Mesenchymal stem cell (in vitro differentiated cells and primary cell): ENCODE measurements around the gene ZNF512B.

ENCODE experiments used
- DNase-seq: peaks from one replicate; pipeline ENCODE4 v3.0.0-alpha.2; 2013
- H2AFZ ChIP-seq: one replicate; pipeline ENCODE4 v1.6.1; 2013; ENCODE audit warnings: low read depth, mild to moderate bottlenecking, control low read depth, inconsistent platforms, low read length, moderate library complexity
- H2AK5ac ChIP-seq: 2 replicates; pipeline ENCODE4 v1.6.1; 2013; ENCODE audit warnings: low read length, moderate library complexity, mild to moderate bottlenecking, inconsistent platforms; ENCODE audit not compliant: severe bottlenecking
- H2BK120ac ChIP-seq: one replicate; pipeline ENCODE4 v1.6.1; 2013; ENCODE audit warnings: low read depth, mild to moderate bottlenecking, inconsistent platforms, low read length, moderate library complexity
- H2BK12ac ChIP-seq, 2 experiments: one replicate each; pipeline ENCODE4 v1.6.1; 2013; ENCODE audit warnings: inconsistent platforms in 2 of 2, low read length in 2 of 2, mild to moderate bottlenecking in 2 of 2, moderate library complexity in 2 of 2, control low read depth in 1 of 2
- H2BK15ac ChIP-seq: one replicate; pipeline ENCODE4 v1.6.1; 2013; ENCODE audit warnings: mild to moderate bottlenecking, low read depth, inconsistent platforms; ENCODE audit not compliant: poor library complexity, severe bottlenecking
- H2BK5ac ChIP-seq: 2 replicates; pipeline ENCODE4 v1.6.1; 2013; ENCODE audit warnings: low read depth, mild to moderate bottlenecking, low read length, control low read depth, inconsistent platforms; ENCODE audit not compliant: poor library complexity, severe bottlenecking
- H3K14ac ChIP-seq, 2 experiments: one replicate each; pipeline ENCODE4 v1.6.1; 2013; ENCODE audit warnings: inconsistent platforms in 2 of 2, low read length in 2 of 2, control low read depth in 1 of 2, mild to moderate bottlenecking in 1 of 2, moderate library complexity in 1 of 2
- H3K18ac ChIP-seq, 2 experiments: one replicate each; pipeline ENCODE4 v1.6.1; 2013; ENCODE audit warnings: inconsistent platforms in 2 of 2, low read length in 2 of 2, control low read depth in 1 of 2, low read depth in 1 of 2, mild to moderate bottlenecking in 1 of 2
- H3K23ac ChIP-seq, 2 experiments: one replicate each; pipeline ENCODE4 v1.6.1; 2013; ENCODE audit warnings: inconsistent platforms in 2 of 2, low read length in 2 of 2, mild to moderate bottlenecking in 2 of 2, moderate library complexity in 2 of 2, control low read depth in 1 of 2
- H3K27ac ChIP-seq: 2 replicates; pipeline ENCODE4 v1.5.1; 2013; ENCODE audit warnings: mild to moderate bottlenecking, moderate library complexity, low read length, control low read depth, inconsistent platforms; ENCODE audit not compliant: poor library complexity, severe bottlenecking
- H3K27me3 ChIP-seq, 2 experiments: 2 replicates each; pipeline versions ENCODE4 v1.6.1 to v1.7.0; 2013; ENCODE audit warnings: low read length in 2 of 2, mild to moderate bottlenecking in 2 of 2, moderate library complexity in 2 of 2, control low read depth in 1 of 2, inconsistent platforms in 1 of 2; ENCODE audit not compliant: control insufficient read depth in 1 of 2, insufficient read depth in 1 of 2
- H3K36me3 ChIP-seq, 2 experiments: 2 replicates each; pipeline versions ENCODE4 v1.6.1 to v1.7.0; 2013; ENCODE audit warnings: low read length in 2 of 2, control low read depth in 1 of 2, inconsistent platforms in 1 of 2, low read depth in 1 of 2, mild to moderate bottlenecking in 1 of 2; ENCODE audit not compliant: insufficient read depth in 2 of 2, control insufficient read depth in 1 of 2
- H3K4ac ChIP-seq, 2 experiments: one replicate each; pipeline ENCODE4 v1.6.1; 2013; ENCODE audit warnings: inconsistent platforms in 2 of 2, low read length in 2 of 2, mild to moderate bottlenecking in 2 of 2, moderate library complexity in 2 of 2, control low read depth in 1 of 2, low read depth in 1 of 2
- H3K4me1 ChIP-seq: 2 replicates; pipeline ENCODE4 v1.6.1; 2013; ENCODE audit warnings: low read depth, low read length, control low read depth; ENCODE audit not compliant: control insufficient read depth, insufficient read depth
- H3K4me2 ChIP-seq: 2 replicates; pipeline ENCODE4 v1.6.1; 2013; ENCODE audit warnings: low read length, mild to moderate bottlenecking, inconsistent platforms; ENCODE audit not compliant: poor library complexity, severe bottlenecking
- H3K4me3 ChIP-seq, 2 experiments: 2 replicates each; pipeline versions ENCODE4 v1.5.1 to v1.7.0; 2013; ENCODE audit warnings: low read length in 2 of 2, mild to moderate bottlenecking in 2 of 2, control low read depth in 1 of 2, low read depth in 1 of 2; ENCODE audit not compliant: insufficient read depth in 1 of 2
- H3K79me1 ChIP-seq: replicated peaks from 2 replicates; pipeline ENCODE4 v1.6.1; 2013; ENCODE audit warnings: mild to moderate bottlenecking, control low read depth, low read length, inconsistent platforms; ENCODE audit not compliant: poor library complexity, severe bottlenecking
- H3K9ac ChIP-seq: 2 replicates; pipeline ENCODE4 v1.7.0; 2013; ENCODE audit warnings: mild to moderate bottlenecking, low read length, moderate library complexity
- H3K9me3 ChIP-seq: 2 replicates; pipeline ENCODE4 v1.7.0; 2013; ENCODE audit warnings: mild to moderate bottlenecking, low read length; ENCODE audit not compliant: control insufficient read depth
- H4K8ac ChIP-seq: one replicate; pipeline ENCODE4 v1.6.1; 2013; ENCODE audit warnings: inconsistent platforms, mild to moderate bottlenecking, low read length, moderate library complexity
- H4K91ac ChIP-seq: one replicate; pipeline ENCODE4 v1.6.1; 2013; ENCODE audit warnings: mild to moderate bottlenecking, low read length, inconsistent platforms
- WGBS: methylation state at CpG from one replicate; pipeline ENCODE4 v1.1.7; 2013; ENCODE audit warnings: mixed read lengths; 5-methylcytosine and 5-hydroxymethylcytosine counted together

Gene ZNF512B

DNA sequence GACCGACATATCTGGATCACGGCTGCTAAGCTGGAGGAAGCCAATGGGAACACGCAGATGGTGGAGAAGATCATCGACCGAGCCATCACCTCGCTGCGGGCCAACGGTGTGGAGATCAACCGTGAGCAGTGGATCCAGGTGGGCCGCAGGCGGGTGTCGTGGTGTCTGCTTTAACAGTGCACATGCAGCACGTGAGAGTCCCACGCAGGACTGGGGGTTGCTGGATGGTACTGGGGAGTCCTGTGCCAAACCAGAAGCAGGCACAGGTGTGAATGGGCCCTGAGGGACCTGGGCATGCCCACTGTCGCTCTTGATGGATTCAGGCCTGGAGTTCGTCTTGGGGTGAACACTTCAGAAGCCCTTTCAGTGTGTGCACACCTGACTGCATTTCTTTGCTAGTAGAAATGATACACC is 41.6 kb upstream of the ZNF512B start:
- Histone ChIP-seq H3K4me1 (peaks cover 17% of the 10 kb centered on the region), H2AK5ac (no peak overlapping the region), H4K91ac (no peak overlapping the region), H3K4me2 (no peak overlapping the region), H3K9ac (no peak overlapping the region), H3K27ac (no peak overlapping the region), H3K9me3 (no peaks in the 10 kb centered on the region), H4K8ac (no peak overlapping the region), H3K4ac (no peak overlapping the region), H2AFZ (no peak overlapping the region), H3K18ac (no peak overlapping the region), H3K4me3 (no peak overlapping the region), H3K14ac (no peak overlapping the region), H2BK12ac (no peak overlapping the region), H3K23ac (no peak overlapping the region), H2BK15ac (no peak overlapping the region), H3K79me1 (peaks cover 33% of the 10 kb centered on the region), H2BK120ac (no peak overlapping the region), H3K36me3 (peaks cover 62 to 76% of the 10 kb centered on the region in 2 experiments), H2BK5ac (no peak overlapping the region), H3K27me3 (no peaks in the 10 kb centered on the region)
- WGBS: 97% methylated on average over 16 of the region's 16 CpGs
- DNase-seq: no peak

DNA sequence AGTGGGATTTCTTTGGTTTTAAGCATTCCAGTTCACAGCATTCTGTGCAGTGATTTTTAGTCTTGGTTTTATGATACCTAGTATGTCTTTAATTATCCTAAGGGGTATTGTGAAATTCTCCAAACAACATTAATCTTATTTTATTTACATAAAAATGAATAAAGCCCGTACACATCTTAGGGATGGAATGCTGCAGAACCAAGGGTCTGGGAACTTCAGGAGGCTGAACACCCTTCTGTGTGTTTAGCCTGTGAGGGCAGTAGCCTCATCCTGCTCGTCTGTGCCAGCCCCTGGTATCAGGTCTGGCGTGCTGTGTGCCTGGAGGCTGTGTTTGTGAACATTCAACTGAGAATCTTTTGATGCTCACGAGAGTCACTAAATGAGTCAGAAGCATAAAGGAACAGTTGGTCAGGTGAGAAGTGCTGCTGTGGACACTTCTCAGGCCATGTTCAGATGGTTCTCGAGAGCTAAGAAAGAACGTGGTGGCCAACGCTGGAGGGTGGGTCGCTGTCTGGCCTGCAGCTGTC is 41.0 kb upstream of the ZNF512B start:
- Histone ChIP-seq H3K14ac (no peak overlapping the region), H2BK12ac (no peak overlapping the region), H3K23ac (no peak overlapping the region), H4K8ac (no peak overlapping the region), H3K27me3 (no peaks in the 10 kb centered on the region), H2AFZ (no peak overlapping the region), H3K9me3 (no peaks in the 10 kb centered on the region), H3K4me2 (no peak overlapping the region), H3K4me1 (peaks cover 17% of the 10 kb centered on the region), H2BK120ac (no peak overlapping the region), H3K4ac (no peak overlapping the region), H3K18ac (no peak overlapping the region), H3K9ac (no peak overlapping the region), H3K4me3 (no peak overlapping the region), H2AK5ac (no peak overlapping the region), H2BK15ac (no peak overlapping the region), H2BK5ac (no peak overlapping the region), H3K36me3 (peaks cover 63 to 76% of the 10 kb centered on the region in 2 experiments), H3K27ac (no peak overlapping the region), H3K79me1 (peaks cover 34% of the 10 kb centered on the region), H4K91ac (no peak overlapping the region)
- 94% methylated on average over 8 of the region's 8 CpGs for WGBS
- DNase-seq: no peak

DNA sequence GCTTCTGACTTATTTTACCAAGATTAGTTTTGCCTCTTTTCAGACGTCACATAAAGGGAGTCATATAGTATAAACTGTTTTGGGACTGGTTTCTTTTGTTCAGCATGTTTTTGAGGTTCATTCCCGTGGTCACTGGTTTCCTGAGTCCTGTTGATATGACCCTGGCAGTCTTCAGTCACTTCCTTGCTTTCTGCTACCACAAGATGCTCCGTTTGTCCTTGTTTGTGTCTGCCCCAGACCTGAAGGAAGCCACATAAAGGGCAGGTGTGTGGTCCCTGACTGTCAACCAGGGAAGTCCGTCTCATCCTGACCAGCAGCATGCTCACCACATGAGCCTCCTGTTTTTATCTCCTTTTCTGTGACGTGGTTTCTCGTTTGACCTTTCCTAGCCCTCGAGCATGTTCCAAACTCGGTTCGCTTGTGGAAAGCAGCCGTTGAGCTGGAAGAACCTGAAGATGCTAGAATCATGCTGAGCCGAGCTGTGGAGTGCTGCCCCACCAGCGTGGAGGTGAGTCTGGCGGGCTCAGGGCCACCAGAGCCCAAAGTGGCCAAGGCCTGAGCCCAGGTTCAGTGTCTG is 40.2 kb upstream of the ZNF512B start:
- H3K4ac ChIP-seq: no peak overlapping the region

DNA sequence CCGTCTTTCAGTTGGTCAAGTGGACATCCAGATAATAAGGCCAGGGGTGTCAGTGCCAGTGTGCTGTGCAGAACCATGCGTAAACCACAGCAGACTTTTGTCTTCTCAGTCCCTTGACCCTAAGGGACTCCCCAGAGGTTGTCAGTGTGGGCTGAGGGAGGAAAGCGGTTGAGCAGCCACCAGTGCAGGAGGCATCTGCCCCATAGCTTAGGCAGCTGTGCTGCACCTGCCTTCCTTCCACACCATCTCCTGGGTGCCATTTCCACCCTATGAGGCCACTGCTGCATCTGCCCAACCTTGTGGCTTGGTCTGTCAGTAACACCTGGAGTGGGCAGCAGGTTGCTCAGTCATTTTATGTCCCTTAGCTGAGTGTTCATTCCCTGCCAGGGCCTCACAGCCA is 37.2 kb upstream of the ZNF512B start:
- Histone ChIP-seq H2BK5ac (no peak overlapping the region), H2BK12ac (no peak overlapping the region), H3K4ac (no peak overlapping the region), H2AK5ac (no peak overlapping the region), H3K9ac (no peak overlapping the region), H3K36me3 (peaks cover 76 to 80% of the 10 kb centered on the region in 2 experiments), H2AFZ (no peak overlapping the region), H4K91ac (peak overlapping the region; percentile 7), H3K4me3 (no peak overlapping the region), H3K9me3 (no peaks in the 10 kb centered on the region), H3K27ac (no peak overlapping the region), H3K14ac (no peak overlapping the region), H3K79me1 (peaks cover 38% of the 10 kb centered on the region), H3K4me1 (peaks cover 19% of the 10 kb centered on the region), H3K18ac (no peak overlapping the region), H4K8ac (no peak overlapping the region), H3K23ac (no peak overlapping the region), H3K27me3 (no peaks in the 10 kb centered on the region), H2BK15ac (no peak overlapping the region), H2BK120ac (no peak overlapping the region), H3K4me2 (no peak overlapping the region)
- WGBS: 98% methylated on average over 3 of the region's 3 CpGs
- no peak for DNase-seq

More for the DNA sequence above, 40.2 kb upstream of the ZNF512B start:
- Histone ChIP-seq H3K27me3 (no peaks in the 10 kb centered on the region), H3K9me3 (no peaks in the 10 kb centered on the region), H2BK15ac (no peak overlapping the region), H3K23ac (no peak overlapping the region), H2AFZ (no peak overlapping the region), H3K14ac (no peak overlapping the region), H2BK120ac (no peak overlapping the region), H4K91ac (no peak overlapping the region), H3K4me1 (peaks cover 17% of the 10 kb centered on the region), H3K79me1 (peaks cover 31% of the 10 kb centered on the region), H2BK5ac (no peak overlapping the region), H3K9ac (no peak overlapping the region), H3K36me3 (peaks cover 66 to 76% of the 10 kb centered on the region in 2 experiments), H3K4me3 (no peak overlapping the region), H3K4me2 (no peak overlapping the region), H4K8ac (no peak overlapping the region), H2AK5ac (no peak overlapping the region), H3K18ac (no peak overlapping the region), H2BK12ac (no peak overlapping the region), H3K27ac (no peak overlapping the region)
- no peak for DNase-seq
- 96% methylated on average over 13 of the region's 13 CpGs for WGBS
